Adrenal gland (tissue), 5 donors: ENCODE data around the gene NHERF1.

Source experiments
- POLR2A ChIP-seq, 2 donors: fragments of 450-650 bp; IDR thresholded peaks; one replicate each; pipeline ENCODE4 v1.6.1; 2017; ENCODE audit warnings: antibody characterized with exemption in 2 of 2, mild to moderate bottlenecking in 2 of 2, moderate library complexity in 1 of 2
- TF ChIP-seq, protein P1 (sequence below), 6 experiments: fragments of 450-650 bp in 4 of 6; fragments of 200-600 bp in 2 of 6; sonication (generic) in 1 of 6; IDR thresholded peaks; 1 replicate in 5 of 6; 2 replicates in 1 of 6; pipeline versions ENCODE4 v1.5.1 to v1.8.0; 2016 to 2021; ENCODE audit warnings: antibody characterized with exemption in 6 of 6, mild to moderate bottlenecking in 2 of 6, moderate library complexity in 1 of 6
- donor health status: DM: no; HTN: no; CAD: no.

DNA sequence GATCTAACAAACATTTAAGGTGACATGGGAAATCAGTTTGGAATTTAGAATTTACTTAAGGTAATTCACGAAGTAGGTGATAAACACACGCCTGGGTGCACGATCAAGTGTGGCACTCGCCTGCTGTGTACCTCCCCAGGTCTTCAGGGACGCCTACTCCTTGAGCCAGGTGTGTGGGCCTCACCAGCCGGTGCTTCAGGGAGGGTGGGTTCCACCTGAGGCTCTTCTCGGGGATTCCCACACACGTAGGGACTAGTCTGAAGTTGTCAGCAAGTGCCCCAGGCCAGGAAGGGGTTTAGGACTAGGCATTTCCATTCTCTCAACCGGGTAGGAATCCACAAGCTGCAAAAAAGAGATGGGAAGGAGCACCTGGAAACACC lies 37.5 kb downstream of the NHERF1 start:
- TF ChIP-seq, protein P1, sequence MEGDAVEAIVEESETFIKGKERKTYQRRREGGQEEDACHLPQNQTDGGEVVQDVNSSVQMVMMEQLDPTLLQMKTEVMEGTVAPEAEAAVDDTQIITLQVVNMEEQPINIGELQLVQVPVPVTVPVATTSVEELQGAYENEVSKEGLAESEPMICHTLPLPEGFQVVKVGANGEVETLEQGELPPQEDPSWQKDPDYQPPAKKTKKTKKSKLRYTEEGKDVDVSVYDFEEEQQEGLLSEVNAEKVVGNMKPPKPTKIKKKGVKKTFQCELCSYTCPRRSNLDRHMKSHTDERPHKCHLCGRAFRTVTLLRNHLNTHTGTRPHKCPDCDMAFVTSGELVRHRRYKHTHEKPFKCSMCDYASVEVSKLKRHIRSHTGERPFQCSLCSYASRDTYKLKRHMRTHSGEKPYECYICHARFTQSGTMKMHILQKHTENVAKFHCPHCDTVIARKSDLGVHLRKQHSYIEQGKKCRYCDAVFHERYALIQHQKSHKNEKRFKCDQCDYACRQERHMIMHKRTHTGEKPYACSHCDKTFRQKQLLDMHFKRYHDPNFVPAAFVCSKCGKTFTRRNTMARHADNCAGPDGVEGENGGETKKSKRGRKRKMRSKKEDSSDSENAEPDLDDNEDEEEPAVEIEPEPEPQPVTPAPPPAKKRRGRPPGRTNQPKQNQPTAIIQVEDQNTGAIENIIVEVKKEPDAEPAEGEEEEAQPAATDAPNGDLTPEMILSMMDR (IDR thresholded peaks at IDR 0.05) = no peak
- TF ChIP-seq POLR2A (IDR thresholded peaks at IDR 0.05) = no peak
